Measurements from ENCODE around the gene FNBP1. TPM values are rescaled to one million over a fixed set of nuclear protein-coding genes. Genes with fewer than 3 reads are reported as not detected.
A peak's percentile ranks its signal among the peaks of the same experiment; 100 is the strongest.

FNBP1 gene
- total and polyA plus RNA-seq, 2 experiments from 2014 or later, result 19.5 to 21.0 TPM

DNA sequence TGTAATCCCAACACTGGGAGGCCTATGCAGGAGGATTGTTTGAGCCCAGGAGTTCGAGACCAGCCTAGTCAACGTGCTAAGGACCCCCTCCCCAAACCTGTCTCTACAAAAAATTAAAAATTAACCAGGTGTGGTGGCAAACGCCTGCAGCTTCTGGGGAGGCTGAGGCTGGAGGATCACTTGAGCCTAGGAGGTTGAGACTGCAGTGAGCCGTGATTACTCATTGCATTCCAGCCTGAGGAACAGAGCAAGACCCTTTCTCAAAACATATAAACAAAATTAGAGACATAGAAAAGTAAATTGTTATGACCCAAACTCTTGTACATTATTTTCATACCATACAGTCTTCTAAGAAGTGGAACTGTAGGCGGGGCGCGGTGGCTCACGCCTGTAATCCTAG is 11.8 kb upstream of the FNBP1 start:
- peak overlapping the region; percentile 70 for H2AFZ ChIP-seq
- H3K79me2 ChIP-seq, result peaks cover 73% of the 10 kb centered on the region
- peak overlapping the region; percentile 91 for H3K4me3 ChIP-seq
- WGBS (ENCODE audit: low lambda C conversion rate, missing lambda C conversion rate), result 73% methylated on average over 8 of the region's 8 CpGs
- TF ChIP-seq EZH2 (IDR thresholded peaks at IDR 0.05; ENCODE audit: borderline replicate concordance), result no peak
- TF ChIP-seq, protein P1, sequence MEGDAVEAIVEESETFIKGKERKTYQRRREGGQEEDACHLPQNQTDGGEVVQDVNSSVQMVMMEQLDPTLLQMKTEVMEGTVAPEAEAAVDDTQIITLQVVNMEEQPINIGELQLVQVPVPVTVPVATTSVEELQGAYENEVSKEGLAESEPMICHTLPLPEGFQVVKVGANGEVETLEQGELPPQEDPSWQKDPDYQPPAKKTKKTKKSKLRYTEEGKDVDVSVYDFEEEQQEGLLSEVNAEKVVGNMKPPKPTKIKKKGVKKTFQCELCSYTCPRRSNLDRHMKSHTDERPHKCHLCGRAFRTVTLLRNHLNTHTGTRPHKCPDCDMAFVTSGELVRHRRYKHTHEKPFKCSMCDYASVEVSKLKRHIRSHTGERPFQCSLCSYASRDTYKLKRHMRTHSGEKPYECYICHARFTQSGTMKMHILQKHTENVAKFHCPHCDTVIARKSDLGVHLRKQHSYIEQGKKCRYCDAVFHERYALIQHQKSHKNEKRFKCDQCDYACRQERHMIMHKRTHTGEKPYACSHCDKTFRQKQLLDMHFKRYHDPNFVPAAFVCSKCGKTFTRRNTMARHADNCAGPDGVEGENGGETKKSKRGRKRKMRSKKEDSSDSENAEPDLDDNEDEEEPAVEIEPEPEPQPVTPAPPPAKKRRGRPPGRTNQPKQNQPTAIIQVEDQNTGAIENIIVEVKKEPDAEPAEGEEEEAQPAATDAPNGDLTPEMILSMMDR (IDR thresholded peaks at IDR 0.05; ENCODE audit: poor library complexity), result no peak
- TF ChIP-seq EZH2phosphoT487 (IDR thresholded peaks at IDR 0.05; ENCODE audit: low read depth, severe bottlenecking, unreplicated experiment), result no peak
- peak overlapping the region; percentile 95 for H3K27ac ChIP-seq
- no peaks in the 10 kb centered on the region for H3K9me3 ChIP-seq (ENCODE audit: low read depth)
- no peaks in the 10 kb centered on the region for H3K9me2 ChIP-seq (replicated peaks; ENCODE audit: insufficient read depth)
- peaks cover 16% of the 10 kb centered on the region for H4K20me1 ChIP-seq (ENCODE audit: insufficient read depth, poor library complexity, severe bottlenecking)
- peaks cover 16% of the 10 kb centered on the region for H3K4me1 ChIP-seq (ENCODE audit: insufficient read depth)
- H3K36me3 ChIP-seq (replicated peaks; ENCODE audit: insufficient read depth, low read depth), result no peaks in the 10 kb centered on the region
- H3K27me3 ChIP-seq, result no peaks in the 10 kb centered on the region
- DNase-seq (ENCODE audit: low spot score), result no peak
- H3K4me2 ChIP-seq, result peak overlapping the region; percentile 85

DNA sequence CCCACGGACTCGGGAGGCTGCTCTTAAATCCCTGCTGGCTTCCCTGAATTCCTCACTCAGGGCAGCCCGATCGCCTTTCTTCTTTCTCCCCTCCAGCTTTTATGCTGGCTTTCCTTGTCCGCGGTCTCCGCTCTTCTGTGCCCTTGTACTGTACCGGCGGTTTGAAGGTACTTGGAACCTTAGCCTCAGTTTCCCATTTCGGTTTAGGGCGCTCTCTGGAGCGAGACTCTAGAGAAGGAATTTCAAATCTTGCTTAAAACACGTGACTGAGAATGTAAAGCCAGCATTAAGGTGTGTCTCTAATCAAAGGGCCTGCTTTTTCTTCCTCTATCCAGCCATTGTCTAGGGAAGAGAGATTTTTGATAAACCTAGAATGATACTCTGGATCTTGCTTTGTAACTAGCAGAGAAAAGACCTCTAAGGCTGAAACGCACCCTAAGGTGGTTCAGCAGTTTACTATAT is 11.4 kb upstream of the FNBP1 start:
- no peak for DNase-seq (ENCODE audit: low spot score)

DNA sequence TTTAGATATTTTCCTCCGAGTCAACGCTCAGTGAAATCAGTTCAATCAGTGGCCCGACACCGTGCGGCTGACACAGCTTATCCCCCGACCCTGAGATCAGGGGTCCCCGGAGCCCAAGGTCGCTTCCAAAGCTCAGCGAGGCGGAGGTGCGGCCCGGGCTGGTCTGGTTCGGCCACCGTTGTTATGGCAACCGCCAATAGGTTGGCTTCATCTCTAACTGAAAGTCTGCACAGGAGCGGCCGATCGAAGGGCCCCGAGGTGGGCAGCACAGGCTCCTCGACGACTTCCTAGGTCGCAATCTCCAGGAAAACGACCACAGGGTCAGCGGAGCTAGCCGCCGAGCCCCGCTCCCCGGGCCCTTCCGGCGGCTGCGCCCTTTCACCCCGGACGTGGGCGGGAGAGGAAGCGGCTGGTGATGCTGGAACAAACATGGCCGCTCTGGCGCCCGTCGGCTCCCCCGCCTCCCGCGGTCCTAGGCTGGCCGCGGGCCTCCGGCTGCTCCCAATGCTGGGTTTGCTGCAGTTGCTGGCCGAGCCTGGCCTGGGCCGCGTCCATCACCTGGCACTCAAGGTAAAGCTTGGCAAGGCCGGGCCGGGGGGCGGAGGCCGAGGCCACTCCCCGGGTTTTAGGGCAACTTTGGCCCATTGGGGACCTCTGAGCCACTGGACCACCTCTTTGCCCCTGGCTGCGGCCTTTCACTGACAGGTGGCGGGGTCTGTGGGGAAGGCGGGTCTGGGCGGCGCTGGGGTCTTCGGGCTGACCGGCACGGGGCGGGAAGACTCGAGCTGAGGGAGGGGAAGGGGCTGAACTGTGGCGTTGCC is 10.7 kb upstream of the FNBP1 start, which contains the start of gene GPR107:
TSS of gene GPR107 (plus strand) at position 403 of the 821 bp plus-strand sequence. CDS start at position 430, 27 bp downstream.
- Histone ChIP-seq H3K79me2 (peaks cover 62% of the 10 kb centered on the region), H3K4me2 (peak within 1 kb of the TSS; percentile 85), H3K27ac (peak within 1 kb of the TSS; percentile 95), H2AFZ (peak within 1 kb of the TSS; percentile 70), H3K9me3 (ENCODE audit: low read depth) (no peaks in the 10 kb centered on the region), H3K9me2 (replicated peaks; ENCODE audit: insufficient read depth) (no peaks in the 10 kb centered on the region), H3K27me3 (no peaks in the 10 kb centered on the region), H3K36me3 (replicated peaks; ENCODE audit: insufficient read depth, low read depth) (no peaks in the 10 kb centered on the region), H3K4me1 (ENCODE audit: insufficient read depth) (peaks cover 16% of the 10 kb centered on the region), H3K4me3 (peak within 1 kb of the TSS; percentile 91), H4K20me1 (ENCODE audit: insufficient read depth, poor library complexity, severe bottlenecking) (peaks cover 13% of the 10 kb centered on the region)
- TF ChIP-seq EZH2 (IDR thresholded peaks at IDR 0.05; ENCODE audit: borderline replicate concordance), result no peak
- TF ChIP-seq, protein P1 (IDR thresholded peaks at IDR 0.05; ENCODE audit: poor library complexity), result no peak
- peak; percentile 90 for DNase-seq (ENCODE audit: low spot score)
- 1% methylated on average over 62 of the region's 64 CpGs for WGBS (ENCODE audit: low lambda C conversion rate, missing lambda C conversion rate)

More for the DNA sequence above, 11.4 kb upstream of the FNBP1 start:
- Histone ChIP-seq H3K4me3 (peak overlapping the region; percentile 91), H3K4me1 (ENCODE audit: insufficient read depth) (peaks cover 16% of the 10 kb centered on the region), H3K36me3 (replicated peaks; ENCODE audit: insufficient read depth, low read depth) (no peaks in the 10 kb centered on the region), H2AFZ (peak overlapping the region; percentile 70), H3K27ac (peak overlapping the region; percentile 95), H3K9me3 (ENCODE audit: low read depth) (no peaks in the 10 kb centered on the region), H3K27me3 (no peaks in the 10 kb centered on the region), H3K4me2 (peak overlapping the region; percentile 85), H3K79me2 (peaks cover 68% of the 10 kb centered on the region), H4K20me1 (ENCODE audit: insufficient read depth, poor library complexity, severe bottlenecking) (peaks cover 16% of the 10 kb centered on the region), H3K9me2 (replicated peaks; ENCODE audit: insufficient read depth) (no peaks in the 10 kb centered on the region)
- TF ChIP-seq, protein P1 (IDR thresholded peaks at IDR 0.05; ENCODE audit: poor library complexity), result no peak
- TF ChIP-seq EZH2phosphoT487 (IDR thresholded peaks at IDR 0.05; ENCODE audit: low read depth, severe bottlenecking, unreplicated experiment), result no peak
- no peak for TF ChIP-seq EZH2 (IDR thresholded peaks at IDR 0.05; ENCODE audit: borderline replicate concordance)
- WGBS (ENCODE audit: low lambda C conversion rate, missing lambda C conversion rate), result 6% methylated on average over 14 of the region's 14 CpGs

All from hepatocyte (in vitro differentiated cells).